IMR-90 (cell line): ENCODE results near the gene RNF130.

ENCODE experiments used
- CEBPB ChIP-seq: IDR thresholded peaks from 2 replicates; pipeline ENCODE4 v1.6.1; 2012; ENCODE audit warnings: low read depth, low read length, improper control_type of control experiment
- CHD1 ChIP-seq: IDR thresholded peaks from 2 replicates; pipeline ENCODE4 v1.6.1; 2012; ENCODE audit warnings: low read depth, low read length, improper control_type of control experiment
- MAFK ChIP-seq: IDR thresholded peaks from 2 replicates; pipeline ENCODE4 v1.6.1; 2012; ENCODE audit warnings: low read depth, low read length, improper control_type of control experiment
- TF ChIP-seq, protein P1 (sequence below): conservative IDR thresholded peaks from 2 replicates; pipeline ENCODE4 v1.5.1; 2012; ENCODE audit warnings: mild to moderate bottlenecking, low read depth, low read length, improper control_type of control experiment

- TF ChIP-seq CHD1, result no peak
- TF ChIP-seq, protein P1, sequence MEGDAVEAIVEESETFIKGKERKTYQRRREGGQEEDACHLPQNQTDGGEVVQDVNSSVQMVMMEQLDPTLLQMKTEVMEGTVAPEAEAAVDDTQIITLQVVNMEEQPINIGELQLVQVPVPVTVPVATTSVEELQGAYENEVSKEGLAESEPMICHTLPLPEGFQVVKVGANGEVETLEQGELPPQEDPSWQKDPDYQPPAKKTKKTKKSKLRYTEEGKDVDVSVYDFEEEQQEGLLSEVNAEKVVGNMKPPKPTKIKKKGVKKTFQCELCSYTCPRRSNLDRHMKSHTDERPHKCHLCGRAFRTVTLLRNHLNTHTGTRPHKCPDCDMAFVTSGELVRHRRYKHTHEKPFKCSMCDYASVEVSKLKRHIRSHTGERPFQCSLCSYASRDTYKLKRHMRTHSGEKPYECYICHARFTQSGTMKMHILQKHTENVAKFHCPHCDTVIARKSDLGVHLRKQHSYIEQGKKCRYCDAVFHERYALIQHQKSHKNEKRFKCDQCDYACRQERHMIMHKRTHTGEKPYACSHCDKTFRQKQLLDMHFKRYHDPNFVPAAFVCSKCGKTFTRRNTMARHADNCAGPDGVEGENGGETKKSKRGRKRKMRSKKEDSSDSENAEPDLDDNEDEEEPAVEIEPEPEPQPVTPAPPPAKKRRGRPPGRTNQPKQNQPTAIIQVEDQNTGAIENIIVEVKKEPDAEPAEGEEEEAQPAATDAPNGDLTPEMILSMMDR, result no peak
- no peak for TF ChIP-seq MAFK
- no peak for TF ChIP-seq CEBPB
Observed at GRCh38 chr5:179978792-179979191, 92.8 kb downstream of the RNF130 start.
